Karpas-422 (cell line): ENCODE data around the gene FARS2. TPM values are rescaled to one million over a fixed set of nuclear protein-coding genes. Genes with fewer than 3 reads are reported as not detected.
A peak's percentile ranks its signal among the peaks of the same experiment; 100 is the strongest.

Experiments
- DNase-seq: peaks from one replicate; pipeline ENCODE4 v3.0.0-alpha.2; 2015
- H2AFZ ChIP-seq: fragments of 200-600 bp; sonication (generic); 2 replicates; pipeline ENCODE4 v1.6.1; 2014; ENCODE audit warnings: antibody characterized with exemption, low read length, mixed read lengths
- H3K27ac ChIP-seq: fragments of 200-600 bp; sonication (generic); 2 replicates; pipeline ENCODE4 v1.5.1; 2014; ENCODE audit warnings: mild to moderate bottlenecking, low read length, moderate library complexity
- H3K27me3 ChIP-seq: fragments of 200-600 bp; sonication (generic); 2 replicates; pipeline ENCODE4 v1.6.1; 2014; ENCODE audit warnings: low read length, mixed read lengths
- H3K36me3 ChIP-seq: fragments of 200-600 bp; sonication (generic); 2 replicates; pipeline ENCODE4 v1.6.1; 2014; ENCODE audit warnings: low read length, mixed read lengths; ENCODE audit not compliant: insufficient read depth
- H3K4me1 ChIP-seq: fragments of 200-600 bp; sonication (generic); 2 replicates; pipeline ENCODE4 v1.6.1; 2014; ENCODE audit warnings: mild to moderate bottlenecking, low read length, mixed read lengths
- H3K4me2 ChIP-seq: fragments of 200-600 bp; sonication (generic); 2 replicates; pipeline ENCODE4 v1.6.1; 2014; ENCODE audit warnings: low read length, low read depth, mild to moderate bottlenecking; ENCODE audit not compliant: poor library complexity, severe bottlenecking
- H3K4me3 ChIP-seq: fragments of 200-600 bp; sonication (generic); 2 replicates; pipeline ENCODE4 v1.5.1; 2014; ENCODE audit warnings: mild to moderate bottlenecking, antibody characterized with exemption, low read length, mixed read lengths
- H3K79me2 ChIP-seq: fragments of 200-600 bp; sonication (generic); 2 replicates; pipeline ENCODE4 v1.6.1; 2014; ENCODE audit warnings: mild to moderate bottlenecking, low read length, mixed read lengths
- H3K9ac ChIP-seq: fragments of 200-600 bp; sonication (generic); 2 replicates; pipeline ENCODE4 v1.6.0; 2014; ENCODE audit warnings: low read length
- H3K9me2 ChIP-seq: fragments of 200-600 bp; sonication (generic), shearing (Covaris generic); replicated peaks from 2 replicates; pipeline ENCODE4 v1.6.0; 2014; ENCODE audit warnings: mild to moderate bottlenecking, low read length, moderate library complexity; ENCODE audit not compliant: insufficient read depth
- H3K9me3 ChIP-seq: fragments of 300-700, 200-600 bp; sonication (generic); 2 replicates; pipeline ENCODE4 v1.6.1; 2014; ENCODE audit warnings: low read length, mixed read lengths
- H4K20me1 ChIP-seq: fragments of 200-600 bp; sonication (generic); 2 replicates; pipeline ENCODE4 v1.6.1; 2014; ENCODE audit warnings: mild to moderate bottlenecking, antibody characterized with exemption, low read length, low read depth; ENCODE audit not compliant: insufficient read depth
- total RNA-seq: library from RNA; depleted of rRNA; stranded (reverse); fragments of >200 nt; shearing (Covaris generic); gene quantifications from 2 replicates; pipeline ENCODE4 v1.2.3, GENCODE V29; 2014; ENCODE audit warnings: low replicate concordance

FARS2 gene
- total RNA-seq, 1 experiment from 2014 or later: 9.0 TPM

GRCh38 chr6:5710936-5711335 is 449.6 kb downstream of the FARS2 start:
- H3K27me3 ChIP-seq: no peaks in the 10 kb centered on the region
- no peak overlapping the region for H3K9ac ChIP-seq
- no peak overlapping the region for H3K4me2 ChIP-seq
- DNase-seq: no peak
- H3K4me3 ChIP-seq: no peak overlapping the region
- H3K9me3 ChIP-seq: no peaks in the 10 kb centered on the region; the same call in 1 of the 2 replicates
- peaks cover 6% of the 10 kb centered on the region for H3K4me1 ChIP-seq
- H3K9me2 ChIP-seq: no peaks in the 10 kb centered on the region
- no peaks in the 10 kb centered on the region for H4K20me1 ChIP-seq
- H2AFZ ChIP-seq: no peak overlapping the region
- H3K79me2 ChIP-seq: no peaks in the 10 kb centered on the region
- no peaks in the 10 kb centered on the region for H3K36me3 ChIP-seq
- no peak overlapping the region for H3K27ac ChIP-seq

- H2AFZ ChIP-seq: peak overlapping the region; percentile 43; the same call in 1 of the 2 replicates
- H3K4me3 ChIP-seq: no peak overlapping the region
- DNase-seq: no peak
- no peaks in the 10 kb centered on the region for H3K79me2 ChIP-seq
- H3K4me2 ChIP-seq: no peak overlapping the region
- no peaks in the 10 kb centered on the region for H3K9me2 ChIP-seq
- peaks cover 6% of the 10 kb centered on the region for H3K4me1 ChIP-seq
- H3K27ac ChIP-seq: no peak overlapping the region
- H3K27me3 ChIP-seq: no peaks in the 10 kb centered on the region
- no peak overlapping the region for H3K9ac ChIP-seq
- no peaks in the 10 kb centered on the region for H3K36me3 ChIP-seq
- H4K20me1 ChIP-seq: no peaks in the 10 kb centered on the region
- H3K9me3 ChIP-seq: no peaks in the 10 kb centered on the region; the same call in 1 of the 2 replicates
Observed at GRCh38 chr6:5712349-5713215, 451.3 kb downstream of the FARS2 start.

GRCh38 chr6:5713519-5713918 is 452.2 kb downstream of the FARS2 start:
- H3K4me1 ChIP-seq: peaks cover 11% of the 10 kb centered on the region
- H3K9me2 ChIP-seq: no peaks in the 10 kb centered on the region
- no peaks in the 10 kb centered on the region for H4K20me1 ChIP-seq
- no peak overlapping the region for H3K9ac ChIP-seq
- no peaks in the 10 kb centered on the region for H3K36me3 ChIP-seq
- DNase-seq: no peak
- H3K27ac ChIP-seq: no peak overlapping the region
- no peaks in the 10 kb centered on the region for H3K27me3 ChIP-seq
- H2AFZ ChIP-seq: no peak overlapping the region
- no peaks in the 10 kb centered on the region for H3K79me2 ChIP-seq
- no peak overlapping the region for H3K4me3 ChIP-seq
- H3K9me3 ChIP-seq: no peaks in the 10 kb centered on the region; the same call in 1 of the 2 replicates
- H3K4me2 ChIP-seq: no peak overlapping the region

GRCh38 chr6:5718231-5718947 is 457.1 kb downstream of the FARS2 start:
- H3K4me2 ChIP-seq: peak overlapping the region; percentile 34
- H3K4me3 ChIP-seq: no peak overlapping the region
- peak overlapping the region; percentile 70; the same call in 1 of the 2 replicates for H2AFZ ChIP-seq
- H3K4me1 ChIP-seq: peaks cover 19% of the 10 kb centered on the region
- H3K79me2 ChIP-seq: no peaks in the 10 kb centered on the region
- no peak overlapping the region; the same call in 1 of the 2 replicates for H3K27ac ChIP-seq
- H4K20me1 ChIP-seq: no peaks in the 10 kb centered on the region
- H3K27me3 ChIP-seq: no peaks in the 10 kb centered on the region
- peak; percentile 67 for DNase-seq
- H3K9me2 ChIP-seq: no peaks in the 10 kb centered on the region
- H3K9ac ChIP-seq: no peak overlapping the region
- H3K36me3 ChIP-seq: no peaks in the 10 kb centered on the region
- H3K9me3 ChIP-seq: no peaks in the 10 kb centered on the region; the same call in 1 of the 2 replicates

- no peaks in the 10 kb centered on the region for H3K9me3 ChIP-seq
- peak overlapping the region; percentile 66 for H3K9ac ChIP-seq
- H3K9me2 ChIP-seq: no peaks in the 10 kb centered on the region
- no peaks in the 10 kb centered on the region for H4K20me1 ChIP-seq
- H2AFZ ChIP-seq: peak overlapping the region; percentile 88
- H3K4me2 ChIP-seq: peak overlapping the region; percentile 77
- no peaks in the 10 kb centered on the region for H3K27me3 ChIP-seq
- H3K79me2 ChIP-seq: no peaks in the 10 kb centered on the region
- H3K27ac ChIP-seq: peak overlapping the region; percentile 46
- H3K4me3 ChIP-seq: peak overlapping the region; percentile 63
- H3K36me3 ChIP-seq: no peaks in the 10 kb centered on the region
- peak; percentile 91 for DNase-seq
- peaks cover 46% of the 10 kb centered on the region for H3K4me1 ChIP-seq
Observed at GRCh38 chr6:5723841-5724691, 462.8 kb downstream of the FARS2 start.

GRCh38 chr6:5724911-5725310 is 463.6 kb downstream of the FARS2 start:
- Histone ChIP-seq H4K20me1 (no peaks in the 10 kb centered on the region; the same call in 1 of the 2 replicates), H3K27ac (no peak overlapping the region), H3K9me2 (no peaks in the 10 kb centered on the region), H3K9ac (peak overlapping the region; percentile 66; the same call in 1 of the 2 replicates), H3K79me2 (no peaks in the 10 kb centered on the region), H3K27me3 (no peaks in the 10 kb centered on the region), H3K4me3 (peak overlapping the region; percentile 63; the same call in 1 of the 2 replicates), H2AFZ (no peak overlapping the region), H3K36me3 (no peaks in the 10 kb centered on the region), H3K4me2 (peak overlapping the region; percentile 77), H3K9me3 (no peaks in the 10 kb centered on the region), H3K4me1 (peaks cover 51% of the 10 kb centered on the region)
- DNase-seq: no peak

- Histone ChIP-seq H3K4me2 (no peak overlapping the region), H3K36me3 (no peaks in the 10 kb centered on the region), H2AFZ (no peak overlapping the region), H3K27ac (no peak overlapping the region), H3K4me1 (peaks cover 51% of the 10 kb centered on the region), H4K20me1 (peaks cover 4% of the 10 kb centered on the region; the same call in 1 of the 2 replicates), H3K79me2 (no peaks in the 10 kb centered on the region), H3K9me2 (no peaks in the 10 kb centered on the region), H3K9me3 (no peaks in the 10 kb centered on the region), H3K4me3 (no peak overlapping the region), H3K27me3 (no peaks in the 10 kb centered on the region), H3K9ac (no peak overlapping the region)
- DNase-seq: no peak
Observed at GRCh38 chr6:5726976-5727718, 465.8 kb downstream of the FARS2 start.
